Neural cell (in vitro differentiated cells): ENCODE measurements around the gene SLC35E3. TPM values are rescaled to one million over a fixed set of nuclear protein-coding genes. Genes with fewer than 3 reads are reported as not detected.

Source experiments
- H2AFZ ChIP-seq: fragments of 200-600, 300-800 bp; sonication (generic), shearing (Covaris generic); 2 replicates; pipeline ENCODE4 v1.6.0; 2014; ENCODE audit warnings: low read depth, mild to moderate bottlenecking, antibody characterized with exemption, low read length, moderate library complexity
- H3F3A ChIP-seq: fragments of 200-600 bp; shearing (Covaris generic); 2 replicates; pipeline ENCODE4 v1.6.1; 2016; ENCODE audit warnings: mild to moderate bottlenecking, moderate library complexity, mixed read lengths, antibody characterized with exemption, low read length; ENCODE audit not compliant: insufficient read depth, poor library complexity, severe bottlenecking
- H3K27ac ChIP-seq: fragments of 200-600, 300-800 bp; sonication (generic), shearing (Covaris generic); 2 replicates; pipeline ENCODE4 v1.5.1; 2014; ENCODE audit warnings: mild to moderate bottlenecking, low read length, moderate library complexity
- H3K27me3 ChIP-seq: fragments of 300-800, 200-600 bp; sonication (generic), shearing (Covaris generic); 2 replicates; pipeline ENCODE4 v1.6.0; 2014; ENCODE audit warnings: mild to moderate bottlenecking, low read depth, low read length, moderate library complexity; ENCODE audit not compliant: insufficient read depth
- H3K36me3 ChIP-seq: fragments of 300-800, 200-600 bp; sonication (generic), shearing (Covaris generic); 2 replicates; pipeline ENCODE4 v1.5.1; 2014; ENCODE audit warnings: mild to moderate bottlenecking, antibody characterized with exemption, low read length, moderate library complexity; ENCODE audit not compliant: insufficient read depth
- H3K4me2 ChIP-seq: fragments of 300-800, 200-600 bp; sonication (generic), shearing (Covaris generic); 2 replicates; pipeline ENCODE4 v1.6.0; 2014; ENCODE audit warnings: mild to moderate bottlenecking, low read length
- H3K4me3 ChIP-seq: fragments of 300-800, 200-600 bp; sonication (generic), shearing (Covaris generic); 2 replicates; pipeline ENCODE4 v1.5.1; 2014; ENCODE audit warnings: mild to moderate bottlenecking, low read length, moderate library complexity
- H3K79me2 ChIP-seq: fragments of 200-600 bp; shearing (Covaris generic); replicated peaks from 2 replicates; pipeline ENCODE4 v1.6.0; 2014; ENCODE audit warnings: mild to moderate bottlenecking, low read length, moderate library complexity; ENCODE audit not compliant: insufficient read depth
- H3K9ac ChIP-seq: fragments of 300-800, 200-600 bp; sonication (generic), shearing (Covaris generic); 2 replicates; pipeline ENCODE4 v1.6.1; 2016; ENCODE audit warnings: mild to moderate bottlenecking, low read length, mixed read lengths
- H3K9me2 ChIP-seq: fragments of 200-600 bp; shearing (Covaris generic); 2 replicates; pipeline ENCODE4 v1.6.1; 2016; ENCODE audit warnings: mild to moderate bottlenecking, low read length, mixed read lengths; ENCODE audit not compliant: insufficient read depth
- H3K9me3 ChIP-seq: fragments of 200-600, 300-800 bp; sonication (generic), shearing (Covaris generic); 2 replicates; pipeline ENCODE4 v1.6.1; 2016; ENCODE audit warnings: mild to moderate bottlenecking, mixed run types, low read length, moderate library complexity, mixed read lengths
- H4K20me1 ChIP-seq: fragments of 200-600 bp; shearing (Covaris generic); 2 replicates; pipeline ENCODE4 v1.6.1; 2016; ENCODE audit warnings: mild to moderate bottlenecking, mixed run types; ENCODE audit not compliant: insufficient read depth
- CTCF ChIP-seq: fragments of 450-650 bp; IDR thresholded peaks from 2 replicates; pipeline ENCODE4 v1.5.1; 2014; ENCODE audit warnings: antibody characterized with exemption, mild to moderate bottlenecking, moderate library complexity; ENCODE audit not compliant: poor library complexity, severe bottlenecking
- EP300 ChIP-seq: fragments of 450-650 bp; conservative IDR thresholded peaks from 2 replicates; pipeline ENCODE4 v1.6.1; 2014; ENCODE audit warnings: antibody characterized with exemption, mild to moderate bottlenecking, moderate library complexity; ENCODE audit not compliant: poor library complexity, severe bottlenecking
- EZH2 ChIP-seq: fragments of 200-600, 300-800 bp; shearing (Covaris generic), sonication (generic); IDR thresholded peaks from 2 replicates; pipeline ENCODE4 v1.6.1; 2014; ENCODE audit warnings: antibody characterized with exemption, low read length, borderline replicate concordance, mild to moderate bottlenecking; ENCODE audit not compliant: insufficient read depth, poor library complexity, severe bottlenecking
- MXI1 ChIP-seq: fragments of 450-650 bp; conservative IDR thresholded peaks from 2 replicates; pipeline ENCODE4 v1.6.1; 2014; ENCODE audit warnings: antibody characterized with exemption, mild to moderate bottlenecking; ENCODE audit not compliant: poor library complexity, severe bottlenecking
- POLR2AphosphoS5 ChIP-seq: IDR thresholded peaks from 2 replicates; pipeline ENCODE4 v1.6.1; 2012
- RAD21 ChIP-seq: fragments of 450-650 bp; conservative IDR thresholded peaks from 2 replicates; pipeline ENCODE4 v1.6.1; 2014; ENCODE audit warnings: antibody characterized with exemption, mild to moderate bottlenecking, moderate library complexity
- SMC3 ChIP-seq: fragments of 450-650 bp; conservative IDR thresholded peaks from 2 replicates; pipeline ENCODE4 v1.6.1; 2014; ENCODE audit warnings: antibody characterized with exemption, mild to moderate bottlenecking, moderate library complexity; ENCODE audit not compliant: poor library complexity
- TAF1 ChIP-seq: IDR thresholded peaks from 2 replicates; pipeline ENCODE4 v1.6.1; 2012; ENCODE audit warnings: low read depth
- polyA plus RNA-seq: library from polyadenylated mRNA; depleted of rRNA; stranded (reverse); fragments of >200 nt; gene quantifications from 2 replicates; pipeline ENCODE4 v1.2.3, GENCODE V29; 2014
- TF ChIP-seq, protein P1 (sequence below): IDR thresholded peaks from 2 replicates; pipeline ENCODE4 v1.6.1; 2012; ENCODE audit warnings: borderline replicate concordance

The SLC35E3 gene
- polyA plus RNA-seq, 1 donor from 2014 or later: 10.5 TPM

DNA sequence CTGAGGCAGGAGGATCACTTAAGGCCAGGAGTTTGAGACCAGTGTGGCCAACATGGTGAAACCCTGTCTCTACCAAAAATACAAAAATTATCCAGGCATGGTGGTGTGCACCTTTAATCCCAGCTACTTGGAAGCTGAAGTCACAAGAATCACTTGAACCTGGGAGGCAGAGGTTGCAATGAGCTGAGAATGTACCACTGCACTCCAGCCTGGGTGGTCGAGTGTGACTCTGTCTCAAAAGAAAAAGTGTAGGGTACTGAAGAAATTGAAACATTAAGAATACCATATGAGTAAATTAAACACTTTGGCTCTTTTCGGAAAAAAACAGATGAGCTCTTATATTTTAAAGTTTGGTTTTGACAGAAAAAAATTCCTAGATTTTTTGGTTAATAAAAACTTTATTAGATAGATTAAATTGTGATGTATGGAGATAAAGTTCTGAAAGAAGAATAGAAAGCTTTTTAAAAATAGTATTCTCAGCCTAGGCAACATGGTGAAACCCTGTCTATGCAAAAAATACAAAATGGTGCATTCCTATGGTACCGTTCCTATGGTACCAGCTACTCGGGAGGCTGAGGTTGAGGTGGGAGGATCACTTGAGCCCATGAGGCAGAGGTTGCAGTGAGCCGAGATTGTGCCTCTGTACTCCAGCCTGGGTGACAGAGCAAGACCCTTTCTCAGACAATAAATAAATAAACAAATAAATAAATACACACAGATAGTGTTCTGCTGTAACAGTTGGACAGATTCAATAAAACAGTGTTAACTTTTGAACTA lies 82.1 kb downstream of the SLC35E3 start:
- TF ChIP-seq SMC3 (no peak), TAF1 (no peak), RAD21 (no peak), CTCF (no peak), MXI1 (no peak), EZH2 (no peak), POLR2AphosphoS5 (no peak), EP300 (no peak)
- TF ChIP-seq, protein P1, sequence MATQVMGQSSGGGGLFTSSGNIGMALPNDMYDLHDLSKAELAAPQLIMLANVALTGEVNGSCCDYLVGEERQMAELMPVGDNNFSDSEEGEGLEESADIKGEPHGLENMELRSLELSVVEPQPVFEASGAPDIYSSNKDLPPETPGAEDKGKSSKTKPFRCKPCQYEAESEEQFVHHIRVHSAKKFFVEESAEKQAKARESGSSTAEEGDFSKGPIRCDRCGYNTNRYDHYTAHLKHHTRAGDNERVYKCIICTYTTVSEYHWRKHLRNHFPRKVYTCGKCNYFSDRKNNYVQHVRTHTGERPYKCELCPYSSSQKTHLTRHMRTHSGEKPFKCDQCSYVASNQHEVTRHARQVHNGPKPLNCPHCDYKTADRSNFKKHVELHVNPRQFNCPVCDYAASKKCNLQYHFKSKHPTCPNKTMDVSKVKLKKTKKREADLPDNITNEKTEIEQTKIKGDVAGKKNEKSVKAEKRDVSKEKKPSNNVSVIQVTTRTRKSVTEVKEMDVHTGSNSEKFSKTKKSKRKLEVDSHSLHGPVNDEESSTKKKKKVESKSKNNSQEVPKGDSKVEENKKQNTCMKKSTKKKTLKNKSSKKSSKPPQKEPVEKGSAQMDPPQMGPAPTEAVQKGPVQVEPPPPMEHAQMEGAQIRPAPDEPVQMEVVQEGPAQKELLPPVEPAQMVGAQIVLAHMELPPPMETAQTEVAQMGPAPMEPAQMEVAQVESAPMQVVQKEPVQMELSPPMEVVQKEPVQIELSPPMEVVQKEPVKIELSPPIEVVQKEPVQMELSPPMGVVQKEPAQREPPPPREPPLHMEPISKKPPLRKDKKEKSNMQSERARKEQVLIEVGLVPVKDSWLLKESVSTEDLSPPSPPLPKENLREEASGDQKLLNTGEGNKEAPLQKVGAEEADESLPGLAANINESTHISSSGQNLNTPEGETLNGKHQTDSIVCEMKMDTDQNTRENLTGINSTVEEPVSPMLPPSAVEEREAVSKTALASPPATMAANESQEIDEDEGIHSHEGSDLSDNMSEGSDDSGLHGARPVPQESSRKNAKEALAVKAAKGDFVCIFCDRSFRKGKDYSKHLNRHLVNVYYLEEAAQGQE: no peak
- Histone ChIP-seq H4K20me1 (no peaks in the 10 kb centered on the region), H3K4me3 (no peak overlapping the region), H3K27ac (no peak overlapping the region), H3K9me3 (no peaks in the 10 kb centered on the region), H3F3A (no peaks in the 10 kb centered on the region), H3K79me2 (no peaks in the 10 kb centered on the region), H3K9me2 (no peaks in the 10 kb centered on the region), H2AFZ (no peak overlapping the region), H3K9ac (no peak overlapping the region), H3K4me2 (no peak overlapping the region), H3K27me3 (no peaks in the 10 kb centered on the region), H3K36me3 (peaks cover 7% of the 10 kb centered on the region)

DNA sequence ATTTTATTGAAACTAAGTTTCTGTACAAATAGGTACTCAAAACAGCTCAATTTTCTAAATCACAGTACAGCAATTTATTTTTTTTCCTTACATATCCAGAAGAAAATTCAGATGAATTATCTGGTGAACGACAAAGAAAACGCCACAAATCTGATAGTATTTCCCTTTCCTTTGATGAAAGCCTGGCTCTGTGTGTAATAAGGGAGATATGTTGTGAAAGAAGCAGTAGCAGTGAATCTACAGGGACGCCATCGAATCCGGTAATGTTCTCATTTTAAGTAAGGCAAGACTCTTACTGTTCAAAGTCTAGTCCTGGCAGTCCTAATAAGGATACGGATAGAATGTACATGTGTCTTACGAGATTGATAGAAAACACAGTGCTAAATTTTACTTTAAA lies 82.7 kb downstream of the SLC35E3 start:
- Histone ChIP-seq H3K9ac (no peak overlapping the region), H2AFZ (no peak overlapping the region), H3K36me3 (peaks cover 4% of the 10 kb centered on the region), H3K9me3 (no peaks in the 10 kb centered on the region), H3K27me3 (no peaks in the 10 kb centered on the region), H4K20me1 (no peaks in the 10 kb centered on the region), H3K27ac (no peak overlapping the region), H3F3A (no peaks in the 10 kb centered on the region), H3K79me2 (no peaks in the 10 kb centered on the region), H3K4me2 (no peak overlapping the region), H3K9me2 (no peaks in the 10 kb centered on the region), H3K4me3 (no peak overlapping the region)
- TF ChIP-seq MXI1 (no peak), EP300 (no peak), SMC3 (no peak), POLR2AphosphoS5 (no peak), TAF1 (no peak)

Other genes starting within 250 kb of the SLC35E3 start
- gene RAP1B, start 135.3 kb upstream of the SLC35E3 start, polyA plus RNA-seq: 209 and 214 TPM in 2 replicates
- 48.4 and 64.1 TPM in 2 replicates for gene NUP107, start 59.2 kb upstream of the SLC35E3 start, polyA plus RNA-seq
- gene MDM2, start 62.0 kb downstream of the SLC35E3 start, polyA plus RNA-seq: 26.8 and 37.5 TPM in 2 replicates
- gene CPM, start 187.0 kb downstream of the SLC35E3 start, polyA plus RNA-seq: not detected in 2 replicates